Measurements from ENCODE around the gene MCOLN1. TPM values are rescaled to one million over a fixed set of nuclear protein-coding genes. Genes with fewer than 3 reads are reported as not detected.

MCOLN1 gene
- total and polyA plus RNA-seq, 2 of the 8 experiments (the other 6 are each of a cell fraction or from before 2014, with no cell fraction given), result 19.1 to 40.0 TPM

DNA sequence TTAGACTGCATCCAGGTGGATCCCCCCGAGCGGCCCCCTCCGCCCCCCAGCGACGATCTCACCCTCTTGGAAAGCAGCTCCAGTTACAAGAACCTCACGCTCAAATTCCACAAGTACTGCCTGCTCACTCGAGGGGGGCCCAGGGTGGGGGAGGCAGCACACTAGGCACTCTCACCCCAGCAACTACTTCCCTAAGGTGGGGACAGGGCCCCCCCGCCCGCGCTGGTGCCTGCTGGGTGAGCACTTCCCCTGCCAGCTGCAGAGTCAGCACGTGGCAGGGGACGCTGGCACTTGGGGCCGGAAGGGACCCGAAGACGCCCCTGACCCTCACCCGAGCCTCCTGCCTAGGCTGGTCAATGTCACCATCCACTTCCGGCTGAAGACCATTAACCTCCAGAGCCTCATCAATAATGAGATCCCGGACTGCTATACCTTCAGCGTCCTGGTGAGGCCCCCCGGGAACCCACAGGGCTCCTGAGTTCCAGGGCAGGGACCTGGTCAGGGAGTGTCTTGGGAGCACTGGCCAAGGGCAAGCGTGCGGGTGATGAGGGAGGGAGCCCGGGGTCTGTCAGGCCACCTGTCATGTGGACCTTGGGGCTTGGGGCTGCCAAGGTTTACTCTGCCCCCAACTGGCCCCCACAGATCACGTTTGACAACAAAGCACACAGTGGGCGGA, 5.2 kb downstream of the MCOLN1 start:
- H3K18ac ChIP-seq (ENCODE audit: extremely low read depth, low read length), result no peak overlapping the region
- H3K9me3 ChIP-seq (ENCODE audit: insufficient read depth in 2 of 2, low read depth in 1 of 2, low read length in 1 of 2), result no peaks in the 10 kb centered on the region
- FAIRE-seq (no peak), DNase-seq (ENCODE audit: low read depth in 1 of 2, low spot score in 2 of 2) (no peak)
- H3K23ac ChIP-seq (ENCODE audit: insufficient read length), result no peak overlapping the region
- no peaks in the 10 kb centered on the region for H3K27me3 ChIP-seq (replicated peaks in 1 of 4; ENCODE audit: control insufficient read depth in 3 of 4, extremely low read depth in 1 of 4, insufficient read depth in 3 of 4, low read length in 3 of 4)
- H4K20me1 ChIP-seq (replicated peaks in 1 of 2; ENCODE audit: control insufficient read depth in 1 of 2, insufficient read depth in 2 of 2, low read length in 2 of 2), result peaks cover 0 to 4% of the 10 kb centered on the region in 2 experiments
- no peak overlapping the region for H3K9ac ChIP-seq (replicated peaks in 1 of 4; ENCODE audit: extremely low read depth in 1 of 4, low read depth in 3 of 4, low read length in 3 of 4)
- H3K4ac ChIP-seq (replicated peaks; ENCODE audit: insufficient read length, low read depth, low read length), result no peak overlapping the region
- H4K5ac ChIP-seq (ENCODE audit: insufficient read length, low read depth, low read length), result no peak overlapping the region
- CTCF ChIA-PET (ENCODE audit: partially characterized antibody), result interaction anchor here (1.4 kb wide), 1 partner anchor 173 kb away, joined by 9 read pairs; no protein-coding TSS in a partner anchor
- H2AFZ ChIP-seq (ENCODE audit: low read length), result no peak overlapping the region
- no peak overlapping the region for H3K27ac ChIP-seq (ENCODE audit: low read depth, low read length)
- no peak overlapping the region for H4K8ac ChIP-seq (ENCODE audit: extremely low read depth, insufficient read depth, low read length)
- peaks cover 0 to 9% (median 0%) of the 10 kb centered on the region in 4 experiments; a peak in 3 of 8 replicates for H3K36me3 ChIP-seq (ENCODE audit: control insufficient read depth in 2 of 4, insufficient read depth in 4 of 4, low read length in 3 of 4)
- no peak overlapping the region for H2AK5ac ChIP-seq (ENCODE audit: low read depth, low read length)
- no peak overlapping the region for H2BK120ac ChIP-seq (replicated peaks; ENCODE audit: low read depth, low read length)
- H3K4me1 ChIP-seq (replicated peaks in 1 of 4; ENCODE audit: control insufficient read depth in 3 of 4, insufficient read depth in 4 of 4, low read length in 3 of 4), result peaks cover 0 to 5% (median 1%) of the 10 kb centered on the region in 4 experiments; a peak in 1 of 7 replicates
- H3K79me2 ChIP-seq (ENCODE audit: control insufficient read depth in 1 of 2, insufficient read depth in 2 of 2, low read length in 2 of 2), result no peaks in the 10 kb centered on the region
- H3K14ac ChIP-seq (ENCODE audit: insufficient read length), result no peak overlapping the region
- POLR2A ChIA-PET (ENCODE audit: partially characterized antibody), result no interaction called here
- peaks cover 3% of the 10 kb centered on the region; the same call in 1 of the 2 replicates for H3K23me2 ChIP-seq (ENCODE audit: low read depth, low read length)
- H3K4me2 ChIP-seq (ENCODE audit: insufficient read depth in 1 of 2, low read depth in 2 of 2, low read length in 2 of 2), result no peak overlapping the region
- H2BK5ac ChIP-seq (ENCODE audit: low read depth, low read length), result no peak overlapping the region
- H2BK15ac ChIP-seq (ENCODE audit: low read length), result no peak overlapping the region
- no peak overlapping the region for H2BK12ac ChIP-seq (ENCODE audit: low read depth, low read length)
- peaks cover 2% of the 10 kb centered on the region; the same call in 1 of the 2 replicates for H3K79me1 ChIP-seq (ENCODE audit: low read depth, low read length)
- WGBS, 2 experiments (ENCODE audit: extremely low coverage in 1 of 2, insufficient coverage in 1 of 2, insufficient read length in 1 of 2, insufficient replicate concordance in 2 of 2, low coverage in 1 of 2, low lambda C conversion rate in 2 of 2, missing lambda C conversion rate in 1 of 2), result 86% methylated on average over 14 of the region's 25 CpGs; no CpG with 5 or more reads in 1 of the 2 experiments
- no peak overlapping the region for H3K56ac ChIP-seq (replicated peaks; ENCODE audit: insufficient read length, low read depth, low read length)
- H2BK20ac ChIP-seq (ENCODE audit: low read length), result no peak overlapping the region
- H4K91ac ChIP-seq (replicated peaks; ENCODE audit: insufficient read length, low read length), result no peak overlapping the region
- no peak overlapping the region for H3K4me3 ChIP-seq (ENCODE audit: extremely low read depth in 1 of 4, insufficient read depth in 2 of 4, low read depth in 3 of 4, low read length in 4 of 4)
- TF ChIP-seq, protein P1, sequence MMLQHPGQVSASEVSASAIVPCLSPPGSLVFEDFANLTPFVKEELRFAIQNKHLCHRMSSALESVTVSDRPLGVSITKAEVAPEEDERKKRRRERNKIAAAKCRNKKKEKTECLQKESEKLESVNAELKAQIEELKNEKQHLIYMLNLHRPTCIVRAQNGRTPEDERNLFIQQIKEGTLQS (IDR thresholded peaks at IDR 0.05; ENCODE audit: insufficient read depth, low read depth, low read length), result no peak
- TF ChIP-seq TAF1 (IDR thresholded peaks at IDR 0.05; ENCODE audit: low read depth, low read length), result no peak
- TF ChIP-seq FOSL1 (IDR thresholded peaks at IDR 0.05; ENCODE audit: insufficient read depth, low read depth, low read length), result no peak
- no peak for TF ChIP-seq TBP (IDR thresholded peaks at IDR 0.05; ENCODE audit: low read depth, low read length)
- no peak for TF ChIP-seq CEBPB (IDR thresholded peaks at IDR 0.05; ENCODE audit: low read depth, low read length)
- TF ChIP-seq, protein P2, sequence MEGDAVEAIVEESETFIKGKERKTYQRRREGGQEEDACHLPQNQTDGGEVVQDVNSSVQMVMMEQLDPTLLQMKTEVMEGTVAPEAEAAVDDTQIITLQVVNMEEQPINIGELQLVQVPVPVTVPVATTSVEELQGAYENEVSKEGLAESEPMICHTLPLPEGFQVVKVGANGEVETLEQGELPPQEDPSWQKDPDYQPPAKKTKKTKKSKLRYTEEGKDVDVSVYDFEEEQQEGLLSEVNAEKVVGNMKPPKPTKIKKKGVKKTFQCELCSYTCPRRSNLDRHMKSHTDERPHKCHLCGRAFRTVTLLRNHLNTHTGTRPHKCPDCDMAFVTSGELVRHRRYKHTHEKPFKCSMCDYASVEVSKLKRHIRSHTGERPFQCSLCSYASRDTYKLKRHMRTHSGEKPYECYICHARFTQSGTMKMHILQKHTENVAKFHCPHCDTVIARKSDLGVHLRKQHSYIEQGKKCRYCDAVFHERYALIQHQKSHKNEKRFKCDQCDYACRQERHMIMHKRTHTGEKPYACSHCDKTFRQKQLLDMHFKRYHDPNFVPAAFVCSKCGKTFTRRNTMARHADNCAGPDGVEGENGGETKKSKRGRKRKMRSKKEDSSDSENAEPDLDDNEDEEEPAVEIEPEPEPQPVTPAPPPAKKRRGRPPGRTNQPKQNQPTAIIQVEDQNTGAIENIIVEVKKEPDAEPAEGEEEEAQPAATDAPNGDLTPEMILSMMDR (IDR thresholded peaks at IDR 0.05; ENCODE audit: control extremely low read depth in 1 of 3, insufficient read depth in 1 of 3, low read depth in 1 of 3, low read length in 3 of 3), result no peak
- TF ChIP-seq KDM4A (IDR thresholded peaks at IDR 0.05; ENCODE audit: low read depth, low read length, severe bottlenecking), result no peak
- TF ChIP-seq NRF1 (IDR thresholded peaks at IDR 0.05; ENCODE audit: low read depth, low read length), result no peak
- no peak for TF ChIP-seq YY1 (IDR thresholded peaks at IDR 0.05; ENCODE audit: low read depth, low read length)
- TF ChIP-seq RFX5 (IDR thresholded peaks at IDR 0.05; ENCODE audit: borderline replicate concordance, low read depth, low read length), result no peak
